COLO668 (cell line): ENCODE measurements around the gene SSBP3.

Experiments used
- DNase-seq: peaks from one replicate; lab custom pipeline; 2025; ENCODE audit not compliant: unreplicated experiment; lab: John Stamatoyannopoulos, UW

Gene SSBP3

DNA sequence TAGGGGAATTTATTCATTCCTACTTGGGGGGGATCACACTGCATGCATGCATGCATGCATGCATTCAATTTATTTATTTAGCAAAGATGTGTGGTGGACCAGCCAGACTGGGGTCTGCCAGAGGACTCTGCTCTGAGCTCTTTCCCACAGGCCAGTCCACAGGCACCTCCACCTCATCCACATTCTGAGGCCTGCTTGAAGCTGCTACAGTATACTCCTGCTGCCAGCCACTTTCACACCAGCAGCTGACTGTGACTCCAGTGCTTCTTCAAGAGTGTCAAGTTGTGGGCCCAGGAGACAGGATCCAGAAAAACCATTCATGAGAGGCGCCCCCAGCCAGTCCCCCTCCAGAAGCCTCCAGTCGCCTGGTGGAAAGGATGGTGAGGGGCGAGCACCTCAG lies 30.9 kb downstream of the SSBP3 start:
- no peak for DNase-seq

DNA sequence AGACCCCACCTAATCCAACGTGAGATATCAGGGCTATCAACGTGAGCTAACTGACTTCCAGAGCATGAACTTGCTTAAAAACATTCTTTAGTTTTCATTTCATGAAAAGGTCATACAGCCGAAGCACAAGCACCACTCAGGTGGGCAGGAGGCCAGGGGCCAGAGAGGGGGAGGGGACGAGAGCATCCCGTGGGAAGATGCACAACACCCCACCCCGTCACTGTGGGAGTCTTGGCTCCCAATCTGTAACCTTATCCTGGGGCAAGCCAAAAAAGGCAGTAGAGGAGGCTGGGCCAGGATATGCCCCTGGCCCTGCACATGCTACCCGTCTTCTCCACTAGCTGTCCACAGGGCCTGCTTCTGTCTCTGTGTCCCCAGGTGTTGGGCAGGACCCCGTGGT lies 31.4 kb downstream of the SSBP3 start:
- DNase-seq = no peak

DNA sequence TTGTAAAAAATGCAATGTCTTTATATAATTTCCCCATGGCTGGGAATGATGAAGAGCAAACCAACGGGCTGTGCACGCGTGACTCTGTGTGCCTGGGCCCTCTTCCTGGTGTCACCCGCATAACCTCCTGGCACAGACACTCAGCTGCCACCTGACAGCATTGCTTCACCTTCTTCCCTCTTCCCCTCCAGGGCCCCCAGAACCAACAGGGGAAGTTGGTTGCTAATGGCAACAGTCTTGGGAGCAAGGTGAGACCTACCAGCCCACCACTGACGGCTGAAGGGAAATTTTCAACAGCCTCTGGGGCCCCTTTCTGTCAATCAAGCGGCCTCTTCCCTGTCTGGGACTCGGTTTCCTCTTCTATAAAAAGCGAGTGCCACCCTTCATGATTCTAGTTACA lies 33.2 kb downstream of the SSBP3 start:
- DNase-seq = no peak

DNA sequence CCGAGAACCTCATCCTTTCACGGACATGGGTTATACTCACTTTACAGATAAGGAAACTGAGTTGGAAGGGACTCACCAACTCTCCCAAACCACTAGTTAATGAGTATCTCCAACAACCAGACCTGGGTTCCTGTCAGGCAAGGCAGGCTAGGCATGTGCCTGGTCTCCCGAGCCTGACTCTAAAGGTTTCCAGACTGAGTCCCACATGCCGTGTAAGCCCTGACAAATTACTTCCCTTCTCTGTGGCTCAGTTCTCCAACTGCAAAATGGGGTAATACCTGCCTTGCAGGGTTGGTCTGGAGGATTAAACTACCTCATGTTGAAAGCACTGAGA lies 34.3 kb downstream of the SSBP3 start:
- DNase-seq = no peak

DNA sequence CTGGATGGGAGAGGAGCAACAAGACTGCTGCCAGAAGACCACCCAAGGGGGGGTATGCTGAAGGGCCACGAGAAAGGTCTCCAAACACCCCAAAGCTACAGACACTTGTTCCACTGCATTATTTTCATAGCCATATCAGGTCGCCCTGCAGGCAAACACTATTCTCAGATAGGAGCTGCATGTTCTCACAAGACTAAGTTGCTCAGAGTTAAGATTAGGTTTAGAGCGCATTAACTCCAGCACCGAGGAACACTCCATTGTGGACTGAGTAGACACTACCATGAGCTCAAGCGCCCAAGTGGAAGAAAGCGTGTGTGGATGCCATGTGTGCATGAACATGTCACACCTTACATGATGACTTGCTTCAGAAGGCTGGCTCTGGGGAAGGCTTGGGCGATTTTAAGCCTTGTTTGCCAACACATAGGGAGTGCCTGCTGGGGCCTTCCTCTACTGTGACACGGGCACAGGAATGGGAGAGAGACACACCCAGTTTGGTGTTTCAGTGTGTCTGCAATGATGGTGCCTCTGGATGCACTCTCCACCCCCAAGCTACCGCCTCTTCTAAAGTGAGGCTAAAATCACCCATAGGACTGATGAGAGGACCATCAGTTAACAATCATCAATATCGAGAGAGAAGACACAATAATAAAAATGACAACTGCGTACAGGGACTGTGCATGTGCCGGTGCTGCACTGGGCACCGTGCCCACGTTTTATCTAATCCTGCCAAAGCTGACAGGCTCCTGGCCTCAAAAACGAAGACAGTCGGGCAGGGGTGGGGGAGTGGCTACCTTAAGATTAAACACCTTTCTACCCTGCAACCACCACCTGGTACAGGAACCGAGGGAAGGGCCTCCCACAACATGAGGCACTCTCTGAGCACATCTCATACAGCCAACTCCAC lies 34.9 kb downstream of the SSBP3 start:
- DNase-seq = no peak

DNA sequence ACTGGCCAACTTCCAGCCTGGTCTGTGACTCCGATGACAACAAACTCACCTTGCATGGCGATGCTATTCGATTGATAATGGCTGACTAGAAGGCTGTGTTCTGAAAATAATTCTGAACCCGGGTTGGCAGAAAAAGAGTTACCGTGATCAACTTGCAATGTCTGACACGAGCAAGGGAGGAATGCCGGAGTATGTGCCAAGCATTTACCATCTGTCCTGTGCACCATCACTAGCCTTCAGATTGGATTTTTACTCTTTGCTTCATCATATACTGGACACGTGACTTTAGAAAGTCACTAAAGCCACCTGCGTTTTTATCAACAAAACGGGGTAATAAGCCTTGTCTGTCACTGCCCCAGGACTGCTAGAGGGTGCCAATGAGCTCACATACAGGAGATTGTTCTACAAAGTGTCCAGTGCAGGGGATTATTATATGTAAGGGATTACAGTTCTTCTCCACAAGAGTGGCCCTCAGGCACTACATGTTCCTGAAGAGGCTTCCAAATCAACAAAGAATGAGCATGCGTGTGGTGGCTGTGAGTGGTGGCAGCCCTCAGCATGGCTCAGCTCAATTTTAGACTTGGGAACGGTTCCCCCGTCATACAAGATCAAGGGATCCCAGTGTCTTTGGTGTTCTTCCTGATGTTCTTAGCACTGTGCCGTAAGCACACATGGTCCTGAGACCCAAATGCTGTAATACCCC lies 35.8 kb downstream of the SSBP3 start:
- no peak for DNase-seq

DNA sequence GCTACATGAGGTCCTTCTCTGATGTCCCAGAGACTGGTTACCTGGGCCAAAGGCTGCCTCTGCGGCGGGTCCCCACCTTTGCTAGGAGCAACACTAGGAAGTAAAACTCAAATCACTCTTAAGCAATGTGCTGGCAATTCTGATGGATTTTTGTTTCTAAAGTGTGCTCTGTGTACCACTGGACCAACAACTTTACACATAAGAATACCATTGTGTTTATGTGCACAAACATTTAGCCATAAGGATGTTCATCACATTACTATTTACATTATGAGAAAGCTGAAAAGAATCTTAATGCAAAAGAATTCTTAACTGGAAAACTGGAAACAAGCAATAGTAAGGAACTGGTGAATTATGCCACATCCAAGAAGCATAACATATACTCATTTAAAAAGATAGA lies 38.6 kb downstream of the SSBP3 start:
- DNase-seq = no peak

DNA sequence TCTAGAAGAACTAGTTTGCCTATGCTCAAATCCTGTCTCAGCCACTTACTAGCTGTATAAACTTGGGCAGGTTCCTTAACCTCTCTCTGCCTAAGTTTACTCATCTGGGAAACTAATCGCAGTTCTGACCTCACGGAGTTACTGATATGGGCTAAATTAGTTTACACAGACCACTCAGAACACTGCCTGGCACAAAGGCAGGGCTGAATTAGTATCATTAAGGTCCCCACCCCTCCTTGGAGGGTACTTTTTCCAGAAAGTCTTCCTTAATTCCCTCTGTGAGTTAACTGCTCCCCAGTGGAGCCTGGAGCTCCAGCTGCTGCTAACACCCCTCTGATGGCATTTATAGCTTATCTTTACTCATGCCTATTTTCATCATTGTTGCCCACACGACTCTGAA lies 40.3 kb downstream of the SSBP3 start:
- no peak for DNase-seq

DNA sequence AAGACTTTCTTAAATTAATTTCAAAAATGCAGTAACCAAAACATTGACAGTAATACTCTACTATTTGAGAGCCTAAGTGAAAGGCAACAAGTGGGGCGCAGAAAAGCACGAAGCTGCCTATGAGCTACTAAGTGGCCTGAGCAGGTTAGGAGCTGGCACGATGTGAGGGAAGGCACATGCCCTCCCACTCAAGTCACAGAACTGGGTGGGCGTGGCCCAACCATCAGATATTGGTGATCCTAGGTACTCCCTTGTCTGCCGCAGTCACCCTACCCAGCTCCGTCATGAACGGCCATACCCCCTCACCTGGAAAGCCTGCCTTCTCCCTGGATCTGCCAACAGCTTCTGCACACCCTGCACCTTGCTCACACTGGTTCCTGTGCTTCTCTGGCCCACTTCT lies 40.8 kb downstream of the SSBP3 start:
- DNase-seq = no peak

DNA sequence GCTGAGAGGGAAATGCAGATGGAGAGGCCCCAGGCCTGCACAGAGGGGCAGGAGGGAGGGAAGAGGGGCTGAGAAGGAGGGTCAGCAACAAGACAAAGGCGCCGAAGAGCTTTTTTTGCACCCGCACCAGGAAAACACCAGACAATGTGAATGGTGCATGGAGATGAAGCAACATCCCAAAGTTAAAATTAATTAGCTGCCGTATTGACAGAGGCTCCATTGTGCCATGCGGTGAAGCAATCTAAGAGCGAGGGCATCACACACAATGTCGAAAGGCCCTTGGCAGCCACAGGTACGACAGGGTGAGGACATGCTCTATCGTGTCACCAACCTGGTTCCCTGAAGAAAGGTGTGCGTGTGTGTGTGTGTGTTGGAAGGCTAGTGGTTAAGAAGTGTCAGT lies 41.2 kb downstream of the SSBP3 start:
- no peak for DNase-seq

DNA sequence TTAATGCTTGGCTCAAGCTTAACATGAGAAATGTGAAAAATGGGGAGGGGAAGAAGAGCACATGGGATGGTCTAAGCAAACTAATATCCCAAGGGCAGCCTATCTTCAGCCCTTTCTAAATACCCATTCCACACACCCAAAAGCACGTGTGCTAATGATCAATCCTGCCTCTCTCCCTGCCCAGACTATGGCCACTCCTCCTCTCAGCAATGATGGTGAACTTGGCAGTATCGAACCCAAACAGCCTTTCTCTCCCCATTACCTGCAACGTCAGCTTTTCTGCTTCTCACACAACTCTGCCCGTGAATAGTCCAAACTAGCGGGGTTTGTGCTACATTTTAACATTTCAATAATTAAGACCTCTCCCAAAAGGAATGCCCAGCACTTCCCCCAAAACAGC lies 41.6 kb downstream of the SSBP3 start:
- DNase-seq = no peak

DNA sequence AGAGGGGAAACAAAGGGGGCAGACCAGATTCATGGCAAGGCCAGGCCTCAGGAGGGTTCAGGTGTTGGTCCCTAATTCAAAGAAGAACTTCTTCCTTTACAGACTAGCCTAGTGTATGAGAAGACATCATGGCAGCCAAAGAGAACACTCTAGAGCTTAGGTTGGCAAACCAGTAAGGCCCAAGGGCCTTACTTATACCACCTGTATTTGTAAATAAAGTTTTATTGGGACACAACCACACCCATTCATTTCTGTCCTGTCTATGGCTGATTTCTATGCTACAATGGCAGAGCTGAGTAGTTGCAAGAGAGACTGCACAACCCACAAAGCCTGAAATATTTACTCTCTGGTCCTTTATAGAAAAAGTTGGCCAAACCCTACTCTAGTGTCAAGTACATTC lies 42.3 kb downstream of the SSBP3 start:
- no peak for DNase-seq

DNA sequence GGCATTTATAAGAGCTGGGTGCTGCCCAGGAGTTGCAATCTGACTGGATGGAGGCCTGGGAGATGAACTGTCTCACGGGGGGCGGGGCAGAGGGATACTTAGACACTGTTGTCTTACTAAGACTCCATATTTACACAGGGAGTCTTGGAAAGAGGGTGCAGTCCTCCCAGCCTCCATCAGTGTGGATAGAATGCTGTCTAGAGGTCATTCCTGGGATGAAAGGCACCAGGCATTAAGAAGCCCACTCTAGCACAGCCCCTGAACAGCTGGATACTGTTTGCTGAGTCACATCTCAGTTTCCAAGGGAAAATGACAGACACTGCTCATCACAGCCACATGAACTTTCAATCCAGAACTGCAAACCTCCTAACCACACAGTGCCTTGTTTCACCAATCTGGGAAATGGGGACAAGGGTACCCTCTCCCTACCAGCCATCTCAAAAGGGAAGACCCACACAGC lies 43.3 kb downstream of the SSBP3 start:
- DNase-seq = no peak

DNA sequence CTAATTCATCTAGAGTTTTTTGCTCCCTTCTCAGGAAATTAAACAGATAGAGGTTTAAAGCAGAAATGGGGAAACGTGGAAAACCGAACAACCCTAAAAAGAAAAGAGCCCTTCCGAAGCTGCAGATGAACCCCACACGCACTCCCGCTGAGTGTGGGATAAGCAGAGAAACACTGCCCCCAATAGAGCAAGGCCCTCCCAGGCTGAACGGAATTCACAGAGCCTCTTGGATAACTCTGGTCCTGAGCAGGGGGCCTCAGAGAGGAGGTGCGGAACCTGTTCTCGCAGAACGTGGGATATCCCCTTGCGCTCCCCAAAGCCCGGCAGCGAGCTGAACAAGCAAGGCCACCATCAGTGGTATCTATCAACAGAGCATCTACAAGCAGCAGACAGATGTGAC lies 44.9 kb downstream of the SSBP3 start:
- DNase-seq = no peak

DNA sequence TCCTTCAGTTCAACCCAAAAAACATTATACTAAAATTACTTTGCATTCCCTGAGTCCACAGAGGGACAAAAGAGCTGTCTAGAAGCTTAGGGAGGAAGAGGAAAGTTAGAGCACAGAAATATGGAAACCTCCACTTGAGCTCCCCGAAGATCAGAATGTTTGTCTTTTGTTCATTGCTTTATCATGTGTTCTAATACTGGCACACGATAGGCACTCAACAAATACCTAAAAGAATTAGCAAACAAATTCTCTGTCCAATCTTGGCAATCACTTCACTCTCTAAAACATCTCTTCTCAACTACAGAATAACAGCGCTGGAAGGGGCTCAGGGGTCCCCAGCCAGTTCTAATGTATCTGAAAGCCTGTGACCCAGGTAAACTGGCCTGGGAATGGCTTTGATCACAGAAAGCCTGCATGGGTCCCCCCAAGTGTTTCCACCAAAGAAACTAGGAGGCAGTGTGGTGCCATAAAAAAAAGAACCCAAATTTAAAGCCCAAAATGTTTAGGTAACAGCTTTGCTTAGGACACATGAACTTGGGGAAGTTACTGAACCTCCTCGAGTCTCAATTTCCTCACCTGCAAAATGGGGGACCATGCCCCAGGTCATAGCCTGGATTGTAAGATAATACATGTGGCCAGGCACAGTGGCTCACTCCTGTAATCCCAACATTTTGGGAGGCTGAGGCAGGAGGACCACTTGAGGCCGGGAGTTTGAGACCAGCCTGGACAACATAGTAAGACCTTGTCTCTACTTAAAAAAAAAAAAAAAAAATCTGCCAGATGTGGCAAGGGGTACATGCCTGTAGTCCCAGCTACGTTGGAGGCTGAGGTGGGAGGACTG lies 45.8 kb downstream of the SSBP3 start:
- DNase-seq = no peak

DNA sequence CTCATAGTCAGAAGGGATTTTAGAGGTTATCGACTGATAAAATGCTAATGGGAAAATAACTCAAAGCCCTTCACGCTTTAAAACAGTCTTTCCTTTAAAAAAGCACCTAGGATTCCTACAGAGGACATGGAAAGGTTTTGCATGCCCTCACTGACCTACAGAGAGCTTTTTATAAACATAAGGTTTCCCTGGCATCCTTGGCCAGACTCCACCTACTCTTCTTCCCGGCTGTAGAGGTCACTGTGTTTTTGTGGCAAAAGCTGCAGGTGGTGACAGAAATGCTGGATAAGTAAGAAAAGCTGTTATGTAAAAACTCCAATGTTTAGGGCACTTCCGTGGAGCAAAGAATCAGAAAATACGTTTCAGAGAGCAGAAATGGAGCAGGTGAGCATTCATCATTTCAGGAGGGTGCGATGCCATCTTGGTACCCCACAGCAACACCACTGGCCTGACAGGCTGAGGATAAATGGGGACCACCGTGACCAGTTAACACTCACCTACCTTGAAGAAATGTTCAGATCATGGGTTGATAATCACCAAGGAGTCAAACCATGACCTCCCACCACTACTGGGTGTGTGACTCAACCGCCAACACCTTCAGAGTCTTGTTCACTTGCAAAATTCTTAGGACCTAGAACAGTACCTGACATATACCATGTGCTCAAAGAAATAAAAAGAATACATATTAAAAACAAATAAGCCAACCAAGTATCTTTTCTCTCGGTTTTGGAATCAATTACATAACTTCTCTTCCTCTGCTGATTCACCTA lies 46.6 kb downstream of the SSBP3 start:
- DNase-seq = no peak

DNA sequence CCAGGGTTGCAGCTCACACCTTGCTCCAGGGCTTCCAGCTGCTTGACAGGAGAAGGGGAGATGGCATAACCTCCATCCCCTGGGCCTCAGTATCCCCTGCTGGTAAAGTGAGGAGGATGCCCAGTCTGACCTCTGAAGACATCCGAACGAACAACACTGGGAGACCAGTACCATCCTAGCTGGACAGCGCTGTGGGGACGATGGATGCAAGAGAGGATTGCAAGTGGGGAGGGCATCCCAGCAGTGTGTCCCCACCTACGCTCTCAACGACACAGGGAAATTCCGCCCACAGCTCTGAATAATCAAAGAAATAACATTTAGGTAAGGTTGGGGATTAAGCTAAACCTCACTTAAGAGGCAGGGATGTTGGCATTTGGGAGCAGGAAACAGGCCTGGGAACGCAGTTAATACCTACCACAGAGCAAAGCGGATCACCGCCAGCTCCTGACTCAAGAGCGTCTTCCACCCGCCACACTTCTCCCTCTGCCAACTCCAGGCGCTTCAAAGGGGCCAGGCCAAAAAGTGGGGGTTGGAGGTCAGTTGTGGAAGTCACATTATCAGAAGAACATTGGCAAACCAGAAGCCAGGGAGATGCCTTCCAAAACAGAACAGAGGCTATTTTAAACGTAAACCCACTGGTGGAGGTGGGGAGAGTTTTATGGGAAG lies 47.6 kb downstream of the SSBP3 start:
- no peak for DNase-seq

DNA sequence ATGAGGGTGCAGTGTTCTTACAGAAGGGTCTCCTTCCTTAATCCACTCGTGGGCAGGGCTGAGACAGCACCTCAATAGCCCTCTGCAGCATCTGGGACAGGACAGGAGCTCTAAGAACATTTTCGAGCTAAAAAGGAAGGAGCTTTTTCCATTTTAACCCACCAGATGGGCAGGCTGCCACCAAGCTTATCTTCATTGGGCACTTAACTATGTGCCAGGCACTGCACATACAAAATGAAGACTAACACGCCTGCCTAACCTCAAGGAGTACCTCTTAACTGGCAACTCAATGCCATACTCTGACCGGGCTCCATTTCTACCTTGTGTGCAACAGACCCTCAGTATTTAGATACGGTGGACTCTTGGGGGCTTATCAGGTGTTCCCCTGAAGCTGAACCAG lies 48.2 kb downstream of the SSBP3 start:
- no peak for DNase-seq

DNA sequence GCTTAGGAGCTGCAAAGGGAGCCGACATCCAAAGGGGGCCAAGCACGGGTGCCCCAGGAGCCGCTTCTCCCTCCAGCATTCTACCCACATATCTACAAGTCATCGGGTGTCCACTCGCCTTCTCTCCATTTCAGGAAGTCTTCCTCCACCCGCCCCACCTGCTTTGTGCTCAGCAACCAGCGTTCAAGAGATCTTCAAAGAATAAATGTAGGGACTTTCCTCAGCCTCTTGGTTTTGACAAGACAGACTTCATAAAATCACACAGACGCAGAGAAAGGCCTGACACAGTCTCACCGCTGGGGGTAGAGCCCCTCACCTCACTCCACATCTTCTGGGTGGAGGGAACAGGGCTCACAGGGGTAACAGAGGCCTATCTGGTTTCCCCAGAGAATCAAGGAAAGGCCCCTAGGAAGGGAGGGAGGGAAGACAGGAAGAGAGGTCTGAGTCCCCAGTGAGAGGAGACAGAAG lies 49.5 kb downstream of the SSBP3 start:
- DNase-seq = no peak

DNA sequence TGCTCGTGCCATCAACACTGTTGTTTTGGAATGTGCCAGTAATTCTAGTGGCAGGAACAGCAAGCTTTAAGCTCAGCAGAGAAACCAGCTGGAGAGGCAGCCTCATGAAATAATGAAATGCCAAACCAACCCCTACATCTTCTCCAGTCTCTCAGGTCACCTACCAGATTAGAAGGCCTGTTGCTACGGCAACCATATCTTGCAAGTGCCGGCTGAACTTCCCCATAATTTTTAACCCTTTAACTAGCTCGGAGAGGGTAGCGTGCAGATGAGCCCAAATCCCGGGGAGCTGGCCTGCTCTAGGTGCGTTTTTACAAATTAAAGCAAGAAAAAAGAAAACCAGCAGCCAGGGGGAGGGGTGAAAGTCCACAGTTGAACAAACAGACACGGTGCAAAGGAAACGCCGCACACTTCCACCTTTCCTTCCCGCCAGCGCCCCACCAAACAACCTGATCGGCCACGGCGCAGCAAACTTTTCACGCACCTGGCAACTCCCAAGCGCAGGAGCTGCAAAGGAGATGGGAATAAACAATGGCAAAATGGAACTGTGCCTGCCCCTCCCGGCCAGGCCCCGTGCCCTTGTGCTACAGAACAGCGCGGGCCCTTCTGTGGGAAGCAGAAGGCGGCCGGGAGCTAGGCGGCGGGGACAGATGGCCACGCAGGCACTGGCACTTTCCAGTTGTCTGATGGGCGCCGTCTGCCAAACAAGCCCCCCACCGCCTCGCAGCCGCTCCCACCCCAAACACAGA lies 50.1 kb downstream of the SSBP3 start:
- DNase-seq = peak; percentile 47
